ENCODE results near the gene COL4A2.

Gene COL4A2

DNA sequence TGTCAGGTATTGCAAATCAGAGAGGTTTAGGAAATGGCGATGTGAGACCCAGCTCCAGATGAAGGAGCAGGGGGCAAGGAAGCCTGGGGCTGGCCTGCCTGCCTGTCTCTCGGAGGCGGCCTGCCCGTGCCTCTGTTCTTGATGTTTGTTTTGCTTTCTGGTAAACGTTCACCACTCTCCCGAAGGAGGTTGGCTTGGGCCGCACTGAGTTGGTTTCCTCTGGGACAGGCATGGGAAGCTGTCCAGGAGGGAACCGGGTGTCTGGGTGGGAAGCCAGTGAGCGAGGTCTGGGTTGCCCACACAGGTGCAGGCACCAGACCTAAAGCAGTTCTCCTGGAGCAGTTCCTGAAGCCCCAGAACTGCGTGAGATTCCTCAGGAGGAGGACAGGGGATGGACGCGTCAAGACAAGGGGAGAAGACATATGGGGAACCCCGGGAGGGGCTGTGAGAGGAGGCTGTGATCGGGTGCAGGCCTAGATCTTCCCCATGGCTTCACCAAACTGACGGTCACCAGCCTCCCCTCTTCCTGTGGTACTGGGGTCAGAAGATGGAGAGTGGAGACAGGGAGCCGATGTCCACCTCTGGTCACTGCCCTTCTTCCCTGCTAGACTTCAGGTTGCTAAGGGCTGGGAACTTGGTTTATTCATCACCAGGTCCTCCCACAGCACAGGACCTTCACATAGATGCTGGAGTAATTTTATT is 15.2 kb downstream of the COL4A2 start:
- TF ChIP-seq, protein P1, sequence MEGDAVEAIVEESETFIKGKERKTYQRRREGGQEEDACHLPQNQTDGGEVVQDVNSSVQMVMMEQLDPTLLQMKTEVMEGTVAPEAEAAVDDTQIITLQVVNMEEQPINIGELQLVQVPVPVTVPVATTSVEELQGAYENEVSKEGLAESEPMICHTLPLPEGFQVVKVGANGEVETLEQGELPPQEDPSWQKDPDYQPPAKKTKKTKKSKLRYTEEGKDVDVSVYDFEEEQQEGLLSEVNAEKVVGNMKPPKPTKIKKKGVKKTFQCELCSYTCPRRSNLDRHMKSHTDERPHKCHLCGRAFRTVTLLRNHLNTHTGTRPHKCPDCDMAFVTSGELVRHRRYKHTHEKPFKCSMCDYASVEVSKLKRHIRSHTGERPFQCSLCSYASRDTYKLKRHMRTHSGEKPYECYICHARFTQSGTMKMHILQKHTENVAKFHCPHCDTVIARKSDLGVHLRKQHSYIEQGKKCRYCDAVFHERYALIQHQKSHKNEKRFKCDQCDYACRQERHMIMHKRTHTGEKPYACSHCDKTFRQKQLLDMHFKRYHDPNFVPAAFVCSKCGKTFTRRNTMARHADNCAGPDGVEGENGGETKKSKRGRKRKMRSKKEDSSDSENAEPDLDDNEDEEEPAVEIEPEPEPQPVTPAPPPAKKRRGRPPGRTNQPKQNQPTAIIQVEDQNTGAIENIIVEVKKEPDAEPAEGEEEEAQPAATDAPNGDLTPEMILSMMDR (IDR thresholded peaks at IDR 0.05; ENCODE audit: insufficient read depth, low read depth, low read length, missing control alignments): no peak
- no peak for DNase-seq (ENCODE audit: low read depth)
- no peak overlapping the region for H3K4me3 ChIP-seq (ENCODE audit: low read depth, low read length)

GRCh38 chr13:110322828-110323171 is 15.7 kb downstream of the COL4A2 start:
- TF ChIP-seq, protein P1 (IDR thresholded peaks at IDR 0.05; ENCODE audit: insufficient read depth, low read depth, low read length, missing control alignments): no peak
- H3K4me3 ChIP-seq (ENCODE audit: low read depth, low read length): no peak overlapping the region
- DNase-seq (ENCODE audit: low read depth): no peak

- no peak for DNase-seq (ENCODE audit: low read depth)
- H3K4me3 ChIP-seq (ENCODE audit: low read depth, low read length): no peak overlapping the region
- TF ChIP-seq, protein P1 (IDR thresholded peaks at IDR 0.05; ENCODE audit: insufficient read depth, low read depth, low read length, missing control alignments): no peak
Measured at GRCh38 chr13:110323172-110323891, 16.2 kb downstream of the COL4A2 start.

GRCh38 chr13:110324026-110324749 is 17.1 kb downstream of the COL4A2 start:
- no peak for DNase-seq (ENCODE audit: low read depth)
- H3K4me3 ChIP-seq (ENCODE audit: low read depth, low read length): no peak overlapping the region
- TF ChIP-seq, protein P1 (IDR thresholded peaks at IDR 0.05; ENCODE audit: insufficient read depth, low read depth, low read length, missing control alignments): no peak

DNA sequence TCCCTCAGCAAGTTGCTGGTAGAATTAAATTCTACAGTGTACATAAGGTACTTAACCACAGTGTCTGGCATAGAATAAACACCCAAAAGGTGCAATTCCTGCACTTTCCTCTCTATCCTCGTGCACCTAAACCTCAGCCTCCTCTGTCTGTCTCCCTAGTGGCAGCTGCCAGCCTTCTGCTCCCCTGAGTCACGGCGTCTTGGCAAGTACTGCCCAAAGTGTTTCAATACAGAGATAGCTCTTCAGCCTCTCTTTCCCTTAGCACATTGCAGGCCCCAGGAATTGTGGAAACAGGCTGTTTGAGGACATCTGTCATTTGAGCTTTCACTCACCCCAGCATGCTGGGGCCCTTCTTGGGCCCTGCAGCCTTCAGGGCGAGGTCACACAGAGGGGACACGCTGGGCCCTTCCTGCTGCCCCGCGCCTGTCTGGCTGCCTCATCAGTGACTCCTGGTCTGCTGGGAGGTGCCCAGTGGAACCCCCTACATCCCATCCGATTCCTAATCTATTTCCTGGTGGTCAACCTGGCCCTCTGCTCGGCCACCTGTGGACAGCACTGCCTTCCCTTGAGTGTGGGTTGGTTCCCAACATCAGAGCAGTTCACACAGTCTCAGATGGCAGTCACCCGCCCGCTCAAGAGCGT is 19.3 kb downstream of the COL4A2 start:
- no peak for DNase-seq (ENCODE audit: low read depth)
- H3K4me3 ChIP-seq (ENCODE audit: low read depth, low read length): no peak overlapping the region
- TF ChIP-seq, protein P1 (IDR thresholded peaks at IDR 0.05; ENCODE audit: insufficient read depth, low read depth, low read length, missing control alignments): no peak

- TF ChIP-seq, protein P1 (IDR thresholded peaks at IDR 0.05; ENCODE audit: insufficient read depth, low read depth, low read length, missing control alignments): no peak
- H3K4me3 ChIP-seq (ENCODE audit: low read depth, low read length): no peak overlapping the region
- DNase-seq (ENCODE audit: low read depth): no peak
Measured at GRCh38 chr13:110327051-110327721, 20.1 kb downstream of the COL4A2 start.
